22Rv1 (cell line): Measurements from ENCODE around the gene DNAH10.

Experiments used
- H3K27ac ChIP-seq: fragments of 450-650 bp; 2 replicates; pipeline ENCODE4 v1.5.1; 2017
- ZFX ChIP-seq: fragments of 450-650 bp; IDR thresholded peaks from 2 replicates; pipeline ENCODE4 v1.6.1; 2017; ENCODE audit warnings: antibody characterized with exemption, borderline replicate concordance
- TF ChIP-seq, protein P1 (sequence below): fragments of 450-650 bp; IDR thresholded peaks from 2 replicates; pipeline ENCODE4 v1.5.1; 2017; ENCODE audit warnings: mild to moderate bottlenecking

Gene DNAH10

GRCh38 chr12:123961585-123962345, 199.7 kb downstream of the DNAH10 start:
- TF ChIP-seq ZFX: no peak
- TF ChIP-seq, protein P1, sequence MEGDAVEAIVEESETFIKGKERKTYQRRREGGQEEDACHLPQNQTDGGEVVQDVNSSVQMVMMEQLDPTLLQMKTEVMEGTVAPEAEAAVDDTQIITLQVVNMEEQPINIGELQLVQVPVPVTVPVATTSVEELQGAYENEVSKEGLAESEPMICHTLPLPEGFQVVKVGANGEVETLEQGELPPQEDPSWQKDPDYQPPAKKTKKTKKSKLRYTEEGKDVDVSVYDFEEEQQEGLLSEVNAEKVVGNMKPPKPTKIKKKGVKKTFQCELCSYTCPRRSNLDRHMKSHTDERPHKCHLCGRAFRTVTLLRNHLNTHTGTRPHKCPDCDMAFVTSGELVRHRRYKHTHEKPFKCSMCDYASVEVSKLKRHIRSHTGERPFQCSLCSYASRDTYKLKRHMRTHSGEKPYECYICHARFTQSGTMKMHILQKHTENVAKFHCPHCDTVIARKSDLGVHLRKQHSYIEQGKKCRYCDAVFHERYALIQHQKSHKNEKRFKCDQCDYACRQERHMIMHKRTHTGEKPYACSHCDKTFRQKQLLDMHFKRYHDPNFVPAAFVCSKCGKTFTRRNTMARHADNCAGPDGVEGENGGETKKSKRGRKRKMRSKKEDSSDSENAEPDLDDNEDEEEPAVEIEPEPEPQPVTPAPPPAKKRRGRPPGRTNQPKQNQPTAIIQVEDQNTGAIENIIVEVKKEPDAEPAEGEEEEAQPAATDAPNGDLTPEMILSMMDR: no peak
- H3K27ac ChIP-seq: no peak overlapping the region

DNA sequence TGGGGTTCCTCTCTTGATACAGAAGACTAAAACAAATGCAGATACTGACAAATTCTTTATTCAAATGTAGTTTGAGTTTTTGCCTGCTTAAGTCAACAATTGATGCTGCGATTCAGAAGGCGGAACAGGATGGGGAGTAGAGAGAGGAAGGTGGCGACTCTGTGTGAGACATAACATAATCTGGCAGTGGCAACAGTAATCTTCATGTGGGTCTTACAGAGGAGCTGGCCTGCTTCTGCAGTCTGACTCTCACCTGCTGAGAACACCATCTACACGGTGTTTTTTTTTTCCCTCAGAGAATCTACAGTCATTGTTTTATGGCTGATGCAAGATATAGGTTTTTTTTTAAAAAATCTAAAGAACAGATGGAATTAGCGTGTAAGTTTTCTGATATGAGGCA, 200.4 kb downstream of the DNAH10 start:
- H3K27ac ChIP-seq: no peak overlapping the region
- TF ChIP-seq ZFX: no peak
- TF ChIP-seq, protein P1: no peak

DNA sequence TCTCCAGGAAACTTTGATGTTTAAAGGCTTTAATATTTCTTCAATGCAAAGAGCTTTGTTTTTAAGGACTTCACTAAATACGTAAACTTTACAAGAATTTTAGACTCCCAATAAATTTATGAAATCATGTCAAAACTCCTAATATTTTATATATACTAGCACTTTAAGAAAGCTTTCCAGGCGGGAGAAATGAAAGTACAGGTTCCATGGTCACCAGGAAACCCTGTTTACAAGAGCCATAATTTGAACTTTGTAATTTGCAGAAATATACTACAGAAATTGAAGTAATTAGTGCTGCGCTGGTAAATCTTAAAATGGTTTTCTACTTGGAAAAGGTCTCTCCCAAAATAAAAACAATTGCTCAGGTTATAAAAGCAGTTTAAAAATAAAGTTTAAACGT, 201.7 kb downstream of the DNAH10 start:
- TF ChIP-seq, protein P1: no peak
- no peak overlapping the region for H3K27ac ChIP-seq

DNA sequence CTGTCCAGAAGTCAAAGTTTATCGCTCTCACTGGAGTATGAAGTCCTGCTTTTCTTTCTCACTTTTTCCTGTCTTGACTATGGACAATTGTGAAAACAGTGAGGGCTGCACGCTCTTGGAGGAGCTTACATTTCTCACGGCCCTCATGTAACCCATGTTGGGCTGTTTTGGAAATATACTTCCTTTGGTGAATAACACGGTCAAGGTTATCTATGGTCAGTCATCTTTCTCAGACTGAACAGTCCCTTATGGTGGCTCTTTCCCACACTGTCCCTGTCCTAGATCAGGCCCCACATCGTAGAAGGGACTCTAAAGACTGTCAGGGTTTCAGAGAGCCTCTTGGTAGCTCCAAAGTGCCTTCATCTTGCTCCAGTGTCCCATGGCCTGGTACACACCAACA, 203.3 kb downstream of the DNAH10 start:
- TF ChIP-seq ZFX: no peak
- TF ChIP-seq, protein P1: no peak
- no peak overlapping the region for H3K27ac ChIP-seq

- no peak overlapping the region for H3K27ac ChIP-seq
- TF ChIP-seq ZFX: no peak
- TF ChIP-seq, protein P1: no peak
Observed at GRCh38 chr12:123966596-123966995, 204.5 kb downstream of the DNAH10 start.

DNA sequence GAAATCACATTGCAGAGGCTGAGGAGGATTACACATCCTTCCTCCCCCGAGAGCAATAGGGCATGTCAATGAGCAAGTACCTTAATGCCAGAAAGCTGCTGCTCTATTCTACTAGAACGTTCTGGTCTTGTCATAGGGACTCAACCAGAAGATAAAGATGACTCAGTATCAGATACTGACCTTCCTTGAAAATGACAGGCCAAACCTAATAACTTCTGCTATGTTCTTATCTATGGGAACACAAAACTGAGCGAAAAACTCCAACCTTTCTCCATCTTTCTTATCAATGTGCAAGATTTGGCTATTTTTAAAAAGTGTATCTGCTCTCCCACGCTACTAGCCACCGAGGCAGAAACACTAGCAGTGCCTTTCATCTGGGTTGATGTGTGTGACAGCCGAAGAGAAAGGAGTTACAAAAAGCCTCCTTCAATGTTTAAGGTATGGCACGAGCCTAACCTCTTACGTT, 205.1 kb downstream of the DNAH10 start:
- TF ChIP-seq, protein P1: no peak
- TF ChIP-seq ZFX: no peak
- no peak overlapping the region for H3K27ac ChIP-seq

DNA sequence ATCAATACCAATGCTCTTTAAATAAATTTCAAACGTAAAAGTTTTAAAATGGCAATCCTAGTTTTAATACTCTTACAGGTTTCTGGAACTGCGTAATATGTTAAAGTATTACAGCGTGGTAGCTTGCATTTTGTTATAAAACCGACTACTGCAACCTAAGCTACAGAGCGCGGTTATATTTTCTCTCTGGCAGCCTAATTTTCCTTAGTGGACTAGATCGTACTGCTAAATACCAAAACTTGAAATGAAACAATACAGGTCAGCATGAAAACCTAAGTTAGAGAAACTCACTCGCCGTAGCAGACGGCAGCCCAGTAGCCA, 209.3 kb downstream of the DNAH10 start:
- peak overlapping the region; percentile 84 for H3K27ac ChIP-seq

More for the DNA sequence above, 209.3 kb downstream of the DNAH10 start:
- no peak for TF ChIP-seq ZFX
- TF ChIP-seq, protein P1: no peak
